Subcutaneous abdominal adipose tissue (tissue), 5 donors: ENCODE results near the gene ZNF525.
A peak's percentile ranks its signal among the peaks of the same experiment; 100 is the strongest.

Source experiments
- H3K27ac ChIP-seq: one replicate; pipeline ENCODE4 v1.7.0; 2013; ENCODE audit warnings: low read depth, mild to moderate bottlenecking, inconsistent platforms, low read length, moderate library complexity
- H3K27me3 ChIP-seq, 5 donors: one replicate each; pipeline ENCODE4 v1.7.0; 2013; ENCODE audit warnings: low read length in 5 of 5, inconsistent platforms in 1 of 5; ENCODE audit not compliant: control insufficient read depth in 5 of 5, insufficient read depth in 4 of 5
- H3K36me3 ChIP-seq, 5 donors: one replicate each; pipeline ENCODE4 v1.7.0; 2013; ENCODE audit warnings: low read length in 5 of 5; ENCODE audit not compliant: control insufficient read depth in 5 of 5, insufficient read depth in 5 of 5
- H3K4me1 ChIP-seq, 5 donors: one replicate each; pipeline ENCODE4 v1.7.0; 2013; ENCODE audit warnings: low read length in 5 of 5, mild to moderate bottlenecking in 3 of 5, moderate library complexity in 1 of 5; ENCODE audit not compliant: control insufficient read depth in 5 of 5, insufficient read depth in 5 of 5
- H3K4me3 ChIP-seq, 5 donors: one replicate each; pipeline ENCODE4 v1.7.0; 2013; ENCODE audit warnings: low read length in 5 of 5, low read depth in 1 of 5
- H3K9ac ChIP-seq, 5 donors: one replicate each; pipeline ENCODE4 v1.7.0; 2013; ENCODE audit warnings: low read length in 5 of 5, mild to moderate bottlenecking in 4 of 5, moderate library complexity in 3 of 5
- H3K9me3 ChIP-seq, 5 donors: one replicate each; pipeline ENCODE4 v1.7.0; 2013; ENCODE audit warnings: low read length in 5 of 5; ENCODE audit not compliant: control insufficient read depth in 5 of 5
- donor health status: healthy.
- donor health status: healthy.
- donor health status: healthy.
- donor health status: healthy.
- donor health status: healthy.

Gene ZNF525

DNA sequence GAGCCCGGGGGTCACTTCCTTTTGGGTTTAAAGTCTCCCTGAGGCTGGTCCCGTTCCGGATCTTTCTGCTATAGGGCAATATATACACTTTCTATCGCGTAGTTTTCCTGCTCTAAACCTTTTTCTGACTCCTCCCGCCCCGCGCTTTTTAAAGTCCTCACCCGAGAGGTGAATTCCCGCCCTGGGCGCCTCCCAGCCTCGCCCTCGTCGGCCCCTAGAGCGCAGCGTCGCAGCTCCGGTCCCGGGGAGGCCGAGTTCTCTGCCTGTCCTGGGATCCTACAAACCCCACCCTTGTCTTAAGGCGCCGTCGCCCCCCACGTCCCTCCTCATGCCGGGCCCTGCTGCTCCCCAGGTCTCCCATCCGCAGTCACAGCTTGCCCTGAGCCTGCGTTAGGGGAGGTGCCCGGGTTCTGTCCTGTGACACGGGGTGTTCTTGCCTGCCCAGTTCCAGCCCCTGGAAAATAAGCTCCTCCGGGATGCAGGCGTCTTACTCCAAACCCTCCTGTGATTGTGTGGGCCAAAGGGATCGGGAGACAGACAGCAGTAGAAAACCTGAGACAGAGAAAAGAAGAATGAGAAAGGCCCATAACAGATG, 491 bp downstream of the ZNF525 start:
- no peaks in the 10 kb centered on the region for H3K36me3 ChIP-seq
- peak overlapping the region; percentile 78 to 91 (median 84) for H3K4me3 ChIP-seq
- peaks cover 0 to 14% (median 10%) of the 10 kb centered on the region in 5 donors for H3K4me1 ChIP-seq
- no peaks in the 10 kb centered on the region for H3K27me3 ChIP-seq
- H3K9ac ChIP-seq: peak overlapping the region in 4 of 5 donors; percentile 53 to 76 (median 70)
- H3K9me3 ChIP-seq: no peaks in the 10 kb centered on the region
- peak overlapping the region; percentile 10 for H3K27ac ChIP-seq

DNA sequence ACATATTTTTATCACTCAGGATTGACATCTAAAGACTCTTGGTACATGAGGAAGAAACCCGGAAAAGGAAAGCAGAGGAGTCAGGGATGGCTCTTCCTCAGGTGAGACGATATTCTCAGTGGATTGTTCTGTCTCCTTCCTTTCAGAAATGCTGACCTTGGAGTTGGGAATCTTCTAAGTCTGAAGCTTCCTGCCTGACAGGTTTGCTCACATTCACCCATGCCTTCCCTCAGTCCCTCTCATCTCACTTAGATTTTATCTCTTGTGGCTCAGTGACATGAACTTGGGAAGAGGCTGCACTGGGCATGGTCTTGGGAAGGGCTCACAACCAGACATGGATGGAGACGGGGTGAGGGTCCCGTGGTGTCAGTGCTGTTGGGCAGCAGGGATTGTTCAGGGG, 6.7 kb downstream of the ZNF525 start:
- Histone ChIP-seq H3K9me3 (no peaks in the 10 kb centered on the region), H3K9ac (no peak overlapping the region), H3K4me3 (no peak overlapping the region), H3K4me1 (no peaks in the 10 kb centered on the region), H3K27me3 (no peaks in the 10 kb centered on the region), H3K36me3 (peaks cover 2 to 28% (median 15%) of the 10 kb centered on the region in 5 donors), H3K27ac (no peak overlapping the region)

- Histone ChIP-seq H3K9ac (no peak overlapping the region), H3K27ac (no peak overlapping the region), H3K4me1 (no peaks in the 10 kb centered on the region)
Observed at GRCh38 chr19:53374288-53374687, 8.8 kb downstream of the ZNF525 start.

GRCh38 chr19:53374743-53375142, 9.2 kb downstream of the ZNF525 start:
- Histone ChIP-seq H3K4me1 (no peaks in the 10 kb centered on the region), H3K9me3 (no peaks in the 10 kb centered on the region), H3K36me3 (peaks cover 3 to 48% (median 20%) of the 10 kb centered on the region in 5 donors), H3K9ac (no peak overlapping the region), H3K27ac (no peak overlapping the region), H3K27me3 (no peaks in the 10 kb centered on the region), H3K4me3 (no peak overlapping the region)

More at GRCh38 chr19:53374288-53374687, 8.8 kb downstream of the ZNF525 start:
- Histone ChIP-seq H3K27me3 (no peaks in the 10 kb centered on the region), H3K4me3 (no peak overlapping the region), H3K9me3 (no peaks in the 10 kb centered on the region), H3K36me3 (peaks cover 3 to 44% (median 20%) of the 10 kb centered on the region in 5 donors)

DNA sequence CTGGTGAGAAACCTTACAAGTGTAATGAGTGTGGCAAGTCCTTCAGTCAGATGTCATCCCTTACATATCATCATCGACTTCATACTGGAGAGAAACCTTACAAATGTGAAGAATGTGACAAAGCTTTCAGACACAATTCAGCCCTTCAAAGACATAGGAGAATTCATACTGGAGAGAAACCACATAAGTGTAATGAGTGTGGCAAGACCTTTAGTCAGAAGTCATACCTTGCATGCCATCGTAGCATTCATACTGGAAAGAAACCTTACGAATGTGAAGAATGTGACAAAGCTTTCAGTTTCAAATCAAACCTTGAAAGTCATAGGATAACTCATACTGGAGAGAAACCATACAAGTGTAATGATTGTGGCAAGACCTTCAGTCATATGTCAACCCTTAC, 15.9 kb downstream of the ZNF525 start:
- no peaks in the 10 kb centered on the region for H3K27me3 ChIP-seq
- H3K4me3 ChIP-seq: peak overlapping the region in 1 of 5 donors; percentile 31
- peaks cover 0 to 26% (median 19%) of the 10 kb centered on the region in 5 donors for H3K9me3 ChIP-seq
- H3K4me1 ChIP-seq: no peaks in the 10 kb centered on the region
- no peak overlapping the region for H3K9ac ChIP-seq
- H3K27ac ChIP-seq: no peak overlapping the region
- peaks cover 8 to 43% (median 25%) of the 10 kb centered on the region in 5 donors for H3K36me3 ChIP-seq

DNA sequence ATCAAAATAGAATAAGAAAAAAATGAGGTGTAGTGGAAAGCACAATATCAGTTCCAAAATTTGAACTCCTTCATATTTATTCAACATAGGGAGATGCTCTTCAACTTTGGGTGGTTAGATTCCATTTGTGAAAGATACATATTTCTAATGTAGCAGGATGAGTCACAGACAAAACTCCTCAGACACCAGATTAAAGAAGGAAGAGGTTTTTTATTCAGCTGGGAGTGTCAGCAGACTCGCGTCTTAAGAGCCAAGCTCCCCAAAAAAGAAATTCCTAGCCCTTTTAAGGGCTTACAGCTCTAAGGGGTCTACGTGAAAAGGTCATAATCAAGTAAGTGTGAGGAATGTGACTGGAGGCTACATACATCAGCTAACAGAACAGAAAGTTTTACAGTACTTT, 22.7 kb downstream of the ZNF525 start:
- Histone ChIP-seq H3K27ac (no peak overlapping the region), H3K36me3 (no peaks in the 10 kb centered on the region), H3K9ac (no peak overlapping the region), H3K27me3 (no peaks in the 10 kb centered on the region), H3K4me3 (no peak overlapping the region), H3K4me1 (peaks cover 0 to 4% (median 0%) of the 10 kb centered on the region in 5 donors), H3K9me3 (peaks cover 0 to 17% (median 7%) of the 10 kb centered on the region in 5 donors)

DNA sequence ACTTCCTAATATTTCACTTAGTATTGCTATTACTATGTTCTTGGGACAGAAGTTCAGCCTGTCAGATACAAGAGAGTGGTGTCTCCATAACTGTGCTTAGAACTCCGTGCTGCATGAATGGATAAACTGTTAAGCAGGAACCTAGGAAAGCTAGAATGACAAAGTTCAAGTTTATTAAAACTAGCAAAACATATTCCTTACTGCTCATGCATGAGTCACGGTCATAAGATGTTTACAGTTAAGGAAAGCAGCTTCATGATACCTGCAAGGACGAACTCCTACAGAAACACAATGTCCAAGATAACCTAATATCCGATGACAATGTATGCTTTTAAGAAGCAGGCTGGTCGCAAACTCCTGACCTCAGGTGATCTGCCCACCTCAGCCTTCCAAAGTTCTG, 23.4 kb downstream of the ZNF525 start:
- Histone ChIP-seq H3K27me3 (no peaks in the 10 kb centered on the region), H3K4me1 (peaks cover 0 to 4% (median under 1%) of the 10 kb centered on the region in 5 donors), H3K27ac (no peak overlapping the region), H3K9me3 (peaks cover 0 to 11% (median 3%) of the 10 kb centered on the region in 5 donors), H3K36me3 (no peaks in the 10 kb centered on the region), H3K9ac (no peak overlapping the region), H3K4me3 (no peak overlapping the region)

- H3K4me3 ChIP-seq: no peak overlapping the region
- peaks cover 0 to 10% (median 7%) of the 10 kb centered on the region in 5 donors for H3K4me1 ChIP-seq
- H3K27ac ChIP-seq: no peak overlapping the region
- H3K9me3 ChIP-seq: peaks cover 0 to 8% (median 3%) of the 10 kb centered on the region in 5 donors
- no peak overlapping the region for H3K9ac ChIP-seq
- H3K36me3 ChIP-seq: no peaks in the 10 kb centered on the region
- H3K27me3 ChIP-seq: no peaks in the 10 kb centered on the region
Observed at GRCh38 chr19:53389571-53389970, 24.1 kb downstream of the ZNF525 start.

- H3K9ac ChIP-seq: no peak overlapping the region
Observed at GRCh38 chr19:53389978-53390377, 24.5 kb downstream of the ZNF525 start.

DNA sequence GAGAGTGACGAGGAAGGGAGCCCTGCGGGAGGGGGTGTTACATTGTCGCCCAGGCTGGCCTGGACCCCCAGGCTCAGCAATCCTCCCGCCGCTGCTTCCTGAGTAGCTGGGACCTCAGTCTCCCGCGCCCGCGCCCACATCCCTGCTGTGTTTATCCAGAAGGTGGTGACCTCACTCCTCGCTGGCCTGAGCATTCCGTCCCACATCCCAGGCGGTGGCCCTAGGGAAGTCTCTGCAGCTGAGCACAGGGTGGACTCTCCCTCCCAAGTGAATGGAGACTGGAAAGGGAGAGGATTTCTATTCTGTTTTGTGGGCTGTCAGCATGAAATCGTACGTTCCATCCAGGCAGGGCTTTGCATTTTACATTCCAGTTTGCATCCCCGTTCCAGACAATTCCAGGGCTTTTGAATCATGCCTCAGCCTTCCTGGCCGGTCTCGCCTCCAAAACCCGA, 29.0 kb downstream of the ZNF525 start:
- peak overlapping the region; percentile 74 for H3K27ac ChIP-seq
- H3K27me3 ChIP-seq: no peaks in the 10 kb centered on the region
- H3K4me1 ChIP-seq: peaks cover 4 to 23% (median 18%) of the 10 kb centered on the region in 5 donors
- H3K4me3 ChIP-seq: peak overlapping the region; percentile 81 to 92 (median 86)
- H3K9ac ChIP-seq: peak overlapping the region; percentile 67 to 94 (median 72)
- H3K9me3 ChIP-seq: no peaks in the 10 kb centered on the region
- peaks cover 2 to 11% (median 4%) of the 10 kb centered on the region in 5 donors for H3K36me3 ChIP-seq

More at GRCh38 chr19:53389978-53390377, 24.5 kb downstream of the ZNF525 start:
- Histone ChIP-seq H3K27me3 (no peaks in the 10 kb centered on the region), H3K36me3 (no peaks in the 10 kb centered on the region), H3K4me1 (peaks cover 0 to 12% (median 9%) of the 10 kb centered on the region in 5 donors), H3K27ac (no peak overlapping the region), H3K4me3 (no peak overlapping the region), H3K9me3 (peaks cover 0 to 8% (median 3%) of the 10 kb centered on the region in 5 donors)
